Measurements from ENCODE around the gene ASCC1.
A peak's percentile ranks its signal among the peaks of the same experiment; 100 is the strongest.

The ASCC1 gene

GRCh38 chr10:72223743-72224101 is 7.6 kb upstream of the ASCC1 start:
- Histone ChIP-seq H3K4me1 (peaks cover 21% of the 10 kb centered on the region), H3K36me3 (ENCODE audit: control insufficient read depth, insufficient read depth, low read length) (no peaks in the 10 kb centered on the region), H3K9me3 (ENCODE audit: control insufficient read depth, low read length) (no peaks in the 10 kb centered on the region), H3K4me3 (ENCODE audit: low read depth, low read length) (no peak overlapping the region), H2AFZ (no peak overlapping the region), H3K79me2 (peaks cover 28% of the 10 kb centered on the region), H3K27ac (peak overlapping the region; percentile 67), H3K4me2 (ENCODE audit: low read length) (no peak overlapping the region), H3K9ac (no peak overlapping the region), H3K27me3 (ENCODE audit: control insufficient read depth, insufficient read depth, low read length) (no peaks in the 10 kb centered on the region)
- no peak for TF ChIP-seq CTCF (IDR thresholded peaks at IDR 0.05)

GRCh38 chr10:72221278-72221677 is 5.2 kb upstream of the ASCC1 start:
- peaks cover 19% of the 10 kb centered on the region for H3K4me1 ChIP-seq

GRCh38 chr10:72220637-72221036 is 4.6 kb upstream of the ASCC1 start:
- Histone ChIP-seq H3K9me3 (ENCODE audit: control insufficient read depth, low read length) (no peaks in the 10 kb centered on the region), H3K79me2 (peaks cover 26% of the 10 kb centered on the region), H3K27me3 (ENCODE audit: control insufficient read depth, insufficient read depth, low read length) (no peaks in the 10 kb centered on the region), H3K27ac (no peak overlapping the region), H3K4me1 (peaks cover 19% of the 10 kb centered on the region), H3K4me2 (ENCODE audit: low read length) (no peak overlapping the region), H2AFZ (no peak overlapping the region), H3K36me3 (ENCODE audit: control insufficient read depth, insufficient read depth, low read length) (no peaks in the 10 kb centered on the region), H3K4me3 (ENCODE audit: low read depth, low read length) (no peak overlapping the region), H3K9ac (no peak overlapping the region)
- no peak for TF ChIP-seq CTCF (IDR thresholded peaks at IDR 0.05)

More at GRCh38 chr10:72221278-72221677, 5.2 kb upstream of the ASCC1 start:
- no peak overlapping the region for H3K9ac ChIP-seq
- no peak for TF ChIP-seq CTCF (IDR thresholded peaks at IDR 0.05)
- H3K4me3 ChIP-seq (ENCODE audit: low read depth, low read length): no peak overlapping the region
- H3K9me3 ChIP-seq (ENCODE audit: control insufficient read depth, low read length): no peaks in the 10 kb centered on the region
- H3K36me3 ChIP-seq (ENCODE audit: control insufficient read depth, insufficient read depth, low read length): no peaks in the 10 kb centered on the region
- no peak overlapping the region for H2AFZ ChIP-seq
- H3K79me2 ChIP-seq: peaks cover 28% of the 10 kb centered on the region
- H3K27ac ChIP-seq: no peak overlapping the region
- no peaks in the 10 kb centered on the region for H3K27me3 ChIP-seq (ENCODE audit: control insufficient read depth, insufficient read depth, low read length)
- H3K4me2 ChIP-seq (ENCODE audit: low read length): no peak overlapping the region

- Histone ChIP-seq H3K9me3 (ENCODE audit: control insufficient read depth, low read length) (no peaks in the 10 kb centered on the region), H3K4me2 (ENCODE audit: low read length) (peak overlapping the region; percentile 26), H3K9ac (no peak overlapping the region), H3K27me3 (ENCODE audit: control insufficient read depth, insufficient read depth, low read length) (no peaks in the 10 kb centered on the region), H3K79me2 (peaks cover 30% of the 10 kb centered on the region), H3K4me1 (peaks cover 13% of the 10 kb centered on the region), H3K27ac (no peak overlapping the region), H3K36me3 (ENCODE audit: control insufficient read depth, insufficient read depth, low read length) (no peaks in the 10 kb centered on the region), H3K4me3 (ENCODE audit: low read depth, low read length) (no peak overlapping the region), H2AFZ (no peak overlapping the region)
- TF ChIP-seq CTCF (IDR thresholded peaks at IDR 0.05): no peak
Observed at GRCh38 chr10:72219235-72219814, 3.2 kb upstream of the ASCC1 start.

GRCh38 chr10:72218726-72219125 is 2.6 kb upstream of the ASCC1 start:
- peaks cover 7% of the 10 kb centered on the region for H3K4me1 ChIP-seq
- peak overlapping the region; percentile 26 for H3K4me2 ChIP-seq (ENCODE audit: low read length)
- TF ChIP-seq CTCF (IDR thresholded peaks at IDR 0.05): no peak
- no peaks in the 10 kb centered on the region for H3K9me3 ChIP-seq (ENCODE audit: control insufficient read depth, low read length)
- H3K4me3 ChIP-seq (ENCODE audit: low read depth, low read length): no peak overlapping the region
- H2AFZ ChIP-seq: no peak overlapping the region
- H3K79me2 ChIP-seq: peaks cover 32% of the 10 kb centered on the region
- H3K36me3 ChIP-seq (ENCODE audit: control insufficient read depth, insufficient read depth, low read length): no peaks in the 10 kb centered on the region
- no peaks in the 10 kb centered on the region for H3K27me3 ChIP-seq (ENCODE audit: control insufficient read depth, insufficient read depth, low read length)
- no peak overlapping the region for H3K27ac ChIP-seq
- H3K9ac ChIP-seq: no peak overlapping the region

Data from parathyroid adenoma (tissue), 2 donors.